Glutamatergic neuron (in vitro differentiated cells): ENCODE results near the gene SDHA. TPM values are rescaled to one million over a fixed set of nuclear protein-coding genes. Genes with fewer than 3 reads are reported as not detected.

Experiments
- DNase-seq: peaks from one replicate; pipeline ENCODE4 v3.0.0; 2022
- H3K27ac Mint-ChIP-seq: one replicate; pipeline ENCODE4 v1.8.0; 2020; ENCODE audit warnings: mild to moderate bottlenecking, mixed read lengths, inconsistent platforms; ENCODE audit not compliant: unreplicated experiment
- H3K27me3 Mint-ChIP-seq: one replicate; pipeline ENCODE4 v1.8.0; 2020; ENCODE audit warnings: mild to moderate bottlenecking, moderate library complexity, mixed read lengths, inconsistent platforms; ENCODE audit not compliant: unreplicated experiment
- H3K36me3 Mint-ChIP-seq: one replicate; pipeline ENCODE4 v1.8.0; 2020; ENCODE audit warnings: mild to moderate bottlenecking, mixed read lengths, inconsistent platforms; ENCODE audit not compliant: unreplicated experiment
- H3K4me1 Mint-ChIP-seq: one replicate; pipeline ENCODE4 v1.8.0; 2020; ENCODE audit warnings: mild to moderate bottlenecking, low read depth, mixed read lengths, inconsistent platforms; ENCODE audit not compliant: unreplicated experiment
- H3K4me3 Mint-ChIP-seq: one replicate; pipeline ENCODE4 v1.8.0; 2020; ENCODE audit warnings: mild to moderate bottlenecking, mixed read lengths, inconsistent platforms; ENCODE audit not compliant: unreplicated experiment
- H3K9me3 Mint-ChIP-seq: one replicate; pipeline ENCODE4 v1.8.0; 2020; ENCODE audit warnings: mild to moderate bottlenecking, moderate library complexity, mixed read lengths, inconsistent platforms; ENCODE audit not compliant: unreplicated experiment
- CTCF ChIP-seq: fragments of 200-600 bp; sonication (generic); IDR thresholded peaks from one replicate; pipeline ENCODE4 v1.5.0; 2021; ENCODE audit not compliant: partially characterized antibody, unreplicated experiment
- total RNA-seq: library from RNA; stranded (reverse); fragmentation: NEBNext Ultra II Directional; extraction: Animal tissue kit (Norgen Biotek cat#: 25700); gene quantifications from one replicate; pipeline ENCODE4 v1.2.1, GENCODE V29; 2021; ENCODE audit not compliant: unreplicated experiment

The SDHA gene
- total RNA-seq, 1 donor from 2014 or later = 81.3 TPM

GRCh38 chr5:186091-187041 is 31.8 kb upstream of the SDHA start:
- H3K9me3 Mint-ChIP-seq = peaks cover 5% of the 10 kb centered on the region
- peaks cover 6% of the 10 kb centered on the region for H3K27me3 Mint-ChIP-seq
- H3K27ac Mint-ChIP-seq = no peak overlapping the region
- TF ChIP-seq CTCF = no peak
- H3K4me1 Mint-ChIP-seq = peaks cover 22% of the 10 kb centered on the region
- no peak for DNase-seq
- H3K4me3 Mint-ChIP-seq = no peak overlapping the region
- no peaks in the 10 kb centered on the region for H3K36me3 Mint-ChIP-seq

DNA sequence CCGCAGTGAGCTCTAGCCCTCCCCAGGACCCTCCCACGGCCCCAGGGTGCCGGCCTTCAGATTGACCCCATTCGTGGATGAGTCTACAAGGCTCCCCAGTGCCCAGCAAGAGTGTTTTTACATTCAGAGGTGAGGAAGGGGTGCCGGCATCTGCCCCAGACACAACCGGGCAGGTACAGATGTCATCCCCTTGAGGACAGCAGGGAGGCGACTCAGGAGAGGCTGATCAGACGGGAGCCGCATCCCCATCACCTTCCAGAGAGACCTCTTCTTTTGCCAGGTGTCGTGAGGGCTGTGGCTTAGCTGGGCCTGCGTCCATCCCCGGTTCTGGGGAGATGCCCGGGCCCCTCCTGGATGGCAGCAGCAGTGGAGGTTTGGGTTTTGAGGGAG is 31.1 kb upstream of the SDHA start:
- H3K4me3 Mint-ChIP-seq = no peak overlapping the region
- DNase-seq = no peak
- peaks cover 22% of the 10 kb centered on the region for H3K4me1 Mint-ChIP-seq
- peaks cover 6% of the 10 kb centered on the region for H3K27me3 Mint-ChIP-seq
- no peaks in the 10 kb centered on the region for H3K36me3 Mint-ChIP-seq
- no peak for TF ChIP-seq CTCF
- H3K27ac Mint-ChIP-seq = no peak overlapping the region
- H3K9me3 Mint-ChIP-seq = peaks cover 5% of the 10 kb centered on the region

- DNase-seq = no peak
- Mint-ChIP-seq H3K4me1 (peaks cover 22% of the 10 kb centered on the region), H3K4me3 (no peak overlapping the region), H3K9me3 (peaks cover 5% of the 10 kb centered on the region), H3K27me3 (peaks cover 6% of the 10 kb centered on the region), H3K27ac (peak overlapping the region; percentile 55), H3K36me3 (no peaks in the 10 kb centered on the region)
- no peak for TF ChIP-seq CTCF
Measured at GRCh38 chr5:187617-188451, 30.3 kb upstream of the SDHA start.

DNA sequence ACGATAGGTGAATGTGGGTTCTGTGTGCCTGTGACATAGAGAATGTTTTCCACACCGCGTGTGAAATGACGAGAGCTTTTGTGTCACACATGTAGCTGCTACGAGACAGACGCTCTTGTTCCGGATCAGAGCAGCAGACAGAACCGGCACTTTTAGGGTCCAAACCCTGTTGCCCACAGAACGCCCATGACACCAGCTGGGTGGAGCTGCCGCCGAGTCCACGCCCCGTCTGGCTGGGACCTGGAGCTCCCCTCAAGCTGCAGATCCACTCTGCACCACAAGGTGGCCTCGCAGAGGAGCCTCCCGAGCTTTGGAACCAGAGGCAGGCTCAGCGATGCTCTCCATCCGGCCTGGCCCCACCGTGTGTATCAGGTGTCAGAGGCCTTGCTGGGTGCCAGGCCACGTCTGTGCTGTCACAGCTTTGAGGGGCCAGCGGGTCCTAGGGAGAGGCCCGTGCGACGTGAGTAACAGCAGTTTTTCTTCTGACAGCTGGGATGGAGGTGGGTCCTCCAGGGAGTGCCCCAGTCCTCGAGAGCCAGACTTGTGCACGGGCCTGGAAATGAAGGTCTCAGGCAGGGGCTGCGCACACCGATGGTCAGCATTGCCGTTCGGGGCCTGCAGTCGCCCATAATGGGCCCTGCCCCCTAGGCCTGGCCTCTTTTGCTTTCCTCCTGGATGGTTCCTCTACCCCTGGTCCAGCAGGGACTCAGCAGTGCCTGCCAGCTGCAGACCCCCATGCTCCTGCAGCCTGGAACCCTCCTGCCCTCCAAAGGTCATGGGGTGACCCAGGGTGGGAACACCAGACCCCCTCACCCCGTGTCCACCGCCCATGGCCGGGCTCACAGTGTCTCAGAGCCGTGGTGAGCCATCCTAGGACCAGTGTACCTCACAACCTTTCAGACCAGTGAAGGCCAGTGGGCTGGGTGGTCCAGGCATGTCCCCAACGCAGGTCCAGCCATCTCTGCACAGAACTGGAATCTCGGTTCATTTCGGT is 29.3 kb upstream of the SDHA start:
- Mint-ChIP-seq H3K36me3 (no peaks in the 10 kb centered on the region), H3K9me3 (peaks cover 2% of the 10 kb centered on the region), H3K27me3 (peaks cover 6% of the 10 kb centered on the region), H3K4me3 (no peak overlapping the region), H3K27ac (peak overlapping the region; percentile 55), H3K4me1 (peaks cover 22% of the 10 kb centered on the region)
- TF ChIP-seq CTCF = peak; percentile 97
- peak; percentile 96 for DNase-seq
